GM15510 (cell line): Measurements from ENCODE around the gene TUSC2.

Experiments
- POLR2A ChIP-seq: IDR thresholded peaks from 3 replicates; pipeline ENCODE4 v1.6.1; 2011; ENCODE audit warnings: borderline replicate concordance; ENCODE audit not compliant: insufficient read length; ENCODE audit errors: extremely low read depth

The TUSC2 gene

DNA sequence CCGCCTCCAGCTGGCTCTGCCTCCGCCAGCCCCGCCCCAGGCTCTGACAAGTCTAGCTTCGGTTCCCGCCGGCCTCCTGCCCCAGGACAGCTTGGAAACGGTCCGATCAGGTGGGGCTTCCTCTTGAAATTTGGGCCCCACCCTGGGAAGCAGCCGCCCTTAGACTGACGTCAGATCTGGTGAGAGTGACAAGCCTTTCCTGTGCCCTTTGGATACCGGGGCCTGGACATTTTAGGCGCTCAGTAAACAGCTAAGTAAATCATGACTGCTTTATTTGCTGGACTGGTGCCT is 28.4 kb downstream of the TUSC2 start:
- no peak for TF ChIP-seq POLR2A

DNA sequence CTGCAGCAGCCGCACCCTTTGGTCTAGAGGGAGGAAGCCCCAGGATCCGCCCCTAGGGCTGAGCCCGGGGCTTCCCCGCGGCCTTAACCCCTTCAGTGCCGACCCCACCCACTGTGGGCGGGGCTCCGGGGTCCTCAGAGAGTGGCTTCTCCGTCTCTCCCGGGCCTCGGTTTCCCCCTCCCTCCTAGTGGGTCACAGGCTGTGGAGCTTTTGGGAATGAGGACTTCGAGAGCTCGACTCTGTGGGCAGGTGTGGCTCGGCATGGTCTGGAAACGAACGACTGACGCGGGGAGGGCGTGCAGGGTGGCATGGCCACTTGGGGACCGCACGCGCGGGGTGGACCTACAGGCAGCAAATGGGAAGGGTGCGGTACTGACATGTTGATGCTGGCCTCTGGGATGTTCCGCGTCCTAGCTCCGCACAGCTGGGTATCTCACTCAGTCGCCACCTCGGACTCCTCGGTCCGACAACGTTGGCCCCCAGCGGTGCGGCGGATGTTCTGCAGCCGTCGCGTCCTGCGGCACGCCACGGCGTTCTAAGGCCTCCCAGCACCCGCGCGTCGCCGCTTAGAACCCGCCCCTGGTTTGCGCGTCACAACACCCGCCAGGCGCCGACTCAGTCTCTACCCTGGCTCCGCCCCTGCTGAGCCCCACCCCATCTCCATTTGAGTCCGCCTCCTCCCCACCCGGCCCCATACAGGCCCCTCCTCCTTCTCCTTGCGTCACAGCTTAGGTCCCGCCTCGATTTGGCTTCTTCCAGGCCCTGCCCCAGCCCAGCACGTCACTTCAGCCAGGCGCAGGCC is 29.0 kb downstream of the TUSC2 start, which contains the start of the genes HYAL3 and NAA80:
Gene HYAL3, minus strand, starts transcription at position 570 of the 802 bp plus-strand sequence. CDS start 3,803 bp downstream, outside the sequence.
Gene NAA80, minus strand, starts transcription at position 570 of the 802 bp plus-strand sequence. CDS start 1,942 bp downstream, outside the sequence.
- peak; percentile 93 for TF ChIP-seq POLR2A

DNA sequence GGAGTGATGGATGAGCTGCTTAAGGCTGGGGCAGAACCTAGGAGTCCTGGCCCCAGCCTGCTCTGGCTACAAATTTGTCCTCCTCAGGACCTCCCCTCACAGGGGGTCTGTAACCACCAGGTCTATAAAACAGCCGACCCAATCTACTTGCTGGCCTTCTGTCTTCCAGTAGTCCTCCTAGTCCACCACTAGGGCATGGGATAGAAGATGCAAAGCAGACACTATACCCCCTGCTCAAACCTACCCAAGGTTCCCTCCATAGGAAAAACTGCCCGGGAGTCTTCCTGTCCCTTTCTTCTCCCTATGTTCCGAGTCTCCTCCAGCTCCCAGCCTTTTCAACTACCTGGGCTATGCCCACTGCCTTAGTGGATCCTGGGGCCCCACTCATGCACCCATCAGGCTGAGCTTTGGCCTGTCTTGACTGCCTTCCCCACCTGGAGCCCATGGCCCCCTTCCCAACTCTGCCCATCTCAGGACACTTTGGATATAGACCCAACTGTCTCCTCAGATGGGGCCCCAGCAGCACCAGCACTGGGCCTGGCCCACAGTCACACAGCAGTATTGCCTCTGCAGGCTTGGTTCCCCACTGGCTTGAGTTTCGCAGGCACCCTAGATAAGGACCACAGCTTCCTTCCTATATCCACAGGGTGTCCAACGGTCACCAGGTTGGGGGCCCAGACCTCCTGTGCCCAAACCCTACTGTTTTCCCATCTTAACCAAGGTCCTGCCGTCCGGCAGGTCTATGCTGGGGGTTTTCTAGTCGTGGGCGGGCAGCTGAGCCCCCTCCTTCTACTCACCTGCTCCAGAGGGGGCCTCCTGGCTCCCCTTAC is 29.9 kb downstream of the TUSC2 start:
- TF ChIP-seq POLR2A: no peak

DNA sequence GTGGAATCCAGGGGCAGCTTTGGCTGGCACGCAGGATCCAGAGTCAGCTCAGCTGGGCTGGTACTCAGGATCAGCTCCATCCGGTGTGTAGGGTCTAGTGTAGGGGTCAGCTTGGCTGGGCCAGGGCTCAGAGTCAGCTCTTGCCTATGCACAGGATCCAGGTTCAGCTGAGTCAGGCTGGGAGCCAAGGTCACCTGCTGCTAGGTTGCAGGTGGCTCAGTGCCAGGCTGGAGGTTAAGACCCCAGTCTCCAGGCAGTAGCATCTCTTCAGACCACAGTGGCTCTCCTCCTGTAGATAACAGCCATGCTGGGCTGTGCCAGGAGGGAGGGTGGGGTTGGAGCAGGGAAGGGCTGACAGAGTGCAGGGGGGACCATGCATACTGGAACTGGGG is 30.6 kb downstream of the TUSC2 start:
- no peak for TF ChIP-seq POLR2A

DNA sequence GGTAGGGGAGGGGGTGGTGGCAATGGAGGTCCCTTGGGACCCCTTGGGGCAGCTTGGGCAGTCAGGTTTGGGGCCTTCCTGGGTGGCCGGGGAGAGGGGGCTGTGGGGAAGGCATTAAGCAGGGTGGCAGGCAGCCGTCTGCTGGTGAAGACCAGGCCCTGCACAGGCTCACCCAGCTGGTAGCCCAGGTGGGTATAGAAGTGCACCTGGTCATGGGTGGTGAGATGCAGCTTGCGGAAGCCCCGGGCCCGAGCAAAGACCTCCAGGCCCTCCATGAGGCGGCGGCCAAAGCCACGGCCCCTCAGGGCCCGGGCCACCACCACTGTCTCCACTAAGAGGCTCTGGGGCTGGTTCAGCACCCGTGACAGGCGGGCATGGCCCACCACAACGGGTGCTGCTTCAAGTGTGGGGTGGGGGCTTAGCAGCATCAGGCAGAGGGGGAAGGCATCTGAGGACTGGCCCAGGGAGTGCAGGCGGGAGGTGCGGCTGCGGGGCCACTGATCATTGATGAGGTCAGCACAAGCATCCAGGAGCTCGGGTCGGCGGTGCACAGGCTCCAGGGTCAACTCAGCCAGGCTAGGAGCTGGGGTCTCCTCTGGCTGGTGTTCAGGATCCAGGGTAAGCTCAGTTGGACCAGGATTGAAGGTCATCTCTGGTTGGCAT is 31.2 kb downstream of the TUSC2 start:
- TF ChIP-seq POLR2A: no peak

DNA sequence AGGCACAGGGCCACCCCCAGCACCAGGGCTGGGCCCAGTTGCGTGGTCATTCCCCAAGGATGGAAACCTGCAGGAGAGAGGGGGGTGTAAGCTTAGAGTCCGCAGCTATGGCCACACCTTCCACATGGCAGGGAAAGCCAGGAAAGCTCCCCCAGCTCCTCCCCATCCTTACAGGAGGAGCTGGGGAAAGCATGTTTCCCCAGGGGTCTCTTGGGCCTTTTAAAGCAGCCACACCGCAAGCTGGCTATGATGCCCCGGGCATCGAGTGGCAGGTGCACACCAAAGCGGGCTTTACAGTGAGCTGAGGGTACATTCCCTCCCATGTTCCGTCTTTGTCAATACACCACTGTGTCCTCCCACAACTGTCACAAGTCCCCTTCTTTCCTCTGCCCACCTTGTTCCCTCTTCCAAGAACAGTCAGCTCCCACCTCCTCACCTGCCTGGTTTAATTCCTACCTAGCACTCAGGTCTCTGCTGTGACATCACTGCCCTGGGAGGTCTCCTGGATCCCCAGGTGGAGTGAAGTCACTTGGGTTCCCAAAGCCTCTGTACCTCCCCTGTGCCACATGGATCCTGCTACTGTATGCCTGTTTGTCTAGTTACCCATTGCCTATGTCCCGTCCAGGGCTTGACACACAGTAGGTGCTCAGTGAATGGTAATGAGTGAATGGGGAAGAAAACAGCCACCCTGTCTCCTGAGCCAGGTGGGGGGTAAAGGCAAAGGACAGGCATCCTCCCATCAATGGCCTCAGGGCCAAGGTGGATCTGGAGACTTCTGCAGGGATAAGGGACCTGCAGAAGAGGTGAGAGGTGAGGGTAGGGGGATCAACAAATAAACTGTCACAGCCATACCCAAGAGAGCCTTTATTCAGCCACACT is 32.2 kb downstream of the TUSC2 start:
- TF ChIP-seq POLR2A: no peak

DNA sequence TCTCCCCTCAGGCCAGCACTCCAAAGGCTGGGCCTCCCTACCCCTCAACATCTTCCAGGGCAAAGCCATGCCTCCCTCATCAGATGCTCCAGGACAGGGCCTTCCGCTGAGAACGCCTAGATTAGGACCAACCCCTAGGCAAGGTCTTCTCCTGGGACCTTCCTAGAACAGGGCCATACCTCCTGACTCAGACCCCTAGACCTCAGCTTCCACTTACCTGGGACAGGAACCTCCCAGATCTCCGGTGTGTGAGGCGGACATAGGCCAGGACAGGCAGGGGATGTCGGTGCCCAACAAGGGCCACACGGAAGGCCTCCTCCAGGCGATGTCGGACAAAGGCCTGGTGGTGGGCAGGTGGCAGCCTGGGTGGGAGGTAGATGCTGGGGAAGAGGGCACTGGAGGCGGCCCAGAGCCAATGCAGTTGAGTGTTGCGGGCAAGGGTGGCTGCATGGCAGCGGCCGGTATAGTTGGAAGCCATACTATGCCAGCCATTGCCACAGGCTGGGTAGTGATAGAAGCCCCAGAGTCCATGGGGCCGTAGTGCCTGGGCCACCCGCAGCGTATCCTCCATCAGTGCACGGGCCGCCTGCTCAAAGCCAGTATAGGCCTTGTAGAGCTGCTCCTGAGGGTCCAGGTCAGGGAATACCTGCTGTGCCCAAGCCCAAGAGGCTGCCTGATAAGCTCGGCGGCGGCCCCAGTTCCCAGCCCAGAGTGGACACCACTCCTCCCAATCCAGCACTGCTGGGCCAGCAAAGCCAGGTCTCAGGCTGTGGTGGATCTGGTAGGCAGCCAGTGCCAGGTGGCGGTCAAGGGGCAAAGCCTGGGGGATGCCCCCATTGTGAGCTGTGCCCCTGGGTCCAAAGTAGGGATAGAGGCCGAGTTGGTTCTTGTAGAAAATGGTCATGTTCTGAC is 33.3 kb downstream of the TUSC2 start:
- no peak for TF ChIP-seq POLR2A

DNA sequence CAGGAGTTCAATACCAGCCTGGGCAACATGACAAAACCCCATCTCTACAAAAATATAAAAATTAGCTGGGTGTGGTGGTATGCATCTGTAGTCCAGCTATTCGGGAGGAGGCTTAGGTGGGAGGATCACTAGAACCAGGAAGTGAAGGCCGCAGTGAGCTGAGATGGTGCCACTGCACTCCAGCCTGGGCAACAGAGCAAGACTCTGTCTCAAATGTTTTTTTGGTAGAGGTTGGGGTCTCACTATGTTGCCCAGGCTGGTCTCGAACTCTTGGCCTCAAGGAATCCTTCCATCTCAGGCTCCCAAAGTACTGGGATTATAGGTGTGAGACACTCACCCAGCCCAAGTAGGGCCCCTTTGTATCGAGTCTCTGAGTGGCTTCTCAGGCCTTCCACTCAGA is 33.9 kb downstream of the TUSC2 start:
- TF ChIP-seq POLR2A: no peak

DNA sequence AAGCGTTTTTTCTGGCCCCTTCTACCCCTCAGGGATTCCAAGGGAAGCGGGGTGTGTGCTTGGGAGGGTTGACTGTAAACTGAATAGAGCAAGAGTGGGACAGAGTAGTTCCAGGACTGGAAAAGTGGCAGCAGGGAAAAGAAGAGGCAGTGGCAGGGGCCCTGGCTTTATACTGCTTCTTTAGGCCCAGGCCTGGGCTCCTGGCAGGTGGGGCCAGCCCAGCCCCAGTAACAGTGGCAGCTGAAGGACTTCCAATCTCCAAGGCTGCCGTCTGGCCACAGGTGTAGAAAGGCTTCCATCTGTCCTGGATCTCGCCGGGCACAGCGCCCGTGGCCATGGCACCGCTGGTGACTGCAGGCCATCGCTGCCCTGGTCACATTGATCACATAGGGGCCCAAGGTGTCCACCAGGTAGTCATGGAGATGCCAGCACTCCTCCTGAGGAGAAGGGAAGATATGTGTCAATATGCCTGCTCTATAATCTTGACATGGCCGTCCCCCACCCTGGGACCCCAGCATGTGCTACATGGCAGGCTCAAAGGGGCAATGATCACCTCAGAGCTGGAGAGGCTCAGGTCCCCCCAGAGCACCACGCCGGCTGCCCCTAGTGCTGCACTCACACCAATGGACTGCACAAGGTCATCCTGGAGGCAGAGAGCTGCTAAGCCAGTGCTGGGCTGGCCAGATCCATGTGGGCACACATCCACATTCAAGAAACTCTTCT is 34.8 kb downstream of the TUSC2 start:
- no peak for TF ChIP-seq POLR2A

DNA sequence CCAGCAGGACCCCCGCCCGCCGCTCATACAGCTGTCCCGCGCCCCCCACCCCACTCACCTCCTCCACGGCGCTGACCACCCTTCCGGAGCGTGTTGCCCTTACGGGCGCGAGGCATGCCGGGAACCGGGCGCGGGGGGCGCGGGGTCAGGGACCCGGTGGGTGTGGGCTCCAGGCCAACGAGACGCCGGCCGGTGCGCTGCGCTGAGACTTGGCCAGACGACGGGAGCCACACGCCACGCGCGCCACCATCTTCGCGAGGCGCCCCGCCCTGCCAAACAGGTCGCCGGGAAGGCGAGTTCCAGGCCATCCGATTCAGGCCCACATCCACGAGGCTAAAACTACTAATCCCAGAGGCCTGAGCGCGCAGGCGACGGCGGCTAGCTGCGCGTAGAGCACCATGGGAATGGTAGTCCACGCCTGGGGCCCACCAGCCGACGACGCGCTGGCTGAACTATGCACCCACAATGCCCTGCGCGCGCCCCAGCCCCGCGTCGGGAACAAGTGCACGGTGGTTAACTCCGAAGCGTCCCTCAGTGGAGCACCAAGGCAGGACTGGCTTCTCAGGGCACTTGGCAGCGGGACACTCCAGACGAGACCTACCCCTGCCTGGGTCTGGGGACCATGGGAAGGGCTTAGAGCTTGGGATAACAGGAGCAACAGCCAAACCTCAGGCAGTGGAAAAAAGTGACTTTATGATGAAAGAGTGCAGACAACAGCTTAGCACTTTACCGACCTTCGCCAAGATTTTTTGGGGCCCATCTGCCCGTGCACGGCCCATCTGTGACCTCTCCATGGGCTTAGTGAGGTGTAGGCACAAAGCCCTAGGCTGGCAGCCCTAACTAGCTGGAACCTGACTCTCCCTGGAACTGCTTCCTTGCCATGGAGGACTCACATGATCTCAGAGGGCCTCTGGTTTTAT is 35.6 kb downstream of the TUSC2 start, which contains the start of gene IFRD2:
Gene IFRD2, minus strand, starts transcription at position 271 of the 920 bp plus-strand sequence. Its CDS starts 155 bp downstream, at position 116.
- peak; percentile 59 for TF ChIP-seq POLR2A

DNA sequence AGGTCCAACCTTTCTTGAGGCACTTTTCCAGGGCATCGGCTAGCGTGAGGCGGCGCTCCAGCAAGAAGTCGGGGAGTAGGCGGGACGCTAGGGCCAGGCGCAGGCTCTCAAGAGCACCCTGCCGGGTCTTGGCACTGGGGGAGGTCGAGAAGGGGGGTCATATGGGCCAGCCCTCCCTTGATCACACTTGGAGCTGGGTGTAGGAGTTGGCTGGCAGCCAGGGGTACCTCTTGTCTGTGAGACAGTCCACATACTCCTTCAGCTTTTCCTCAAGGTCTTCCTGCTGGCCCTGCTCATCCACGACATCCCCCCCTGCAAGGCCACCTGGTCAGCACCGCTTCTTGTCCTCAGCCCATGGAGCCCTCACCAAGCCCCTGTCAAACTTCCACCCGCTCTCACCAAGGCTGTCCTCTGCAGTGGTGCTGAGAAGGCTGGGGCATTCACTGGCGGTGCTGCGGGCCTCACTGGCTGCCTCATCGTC is 37.8 kb downstream of the TUSC2 start:
- no peak for TF ChIP-seq POLR2A

DNA sequence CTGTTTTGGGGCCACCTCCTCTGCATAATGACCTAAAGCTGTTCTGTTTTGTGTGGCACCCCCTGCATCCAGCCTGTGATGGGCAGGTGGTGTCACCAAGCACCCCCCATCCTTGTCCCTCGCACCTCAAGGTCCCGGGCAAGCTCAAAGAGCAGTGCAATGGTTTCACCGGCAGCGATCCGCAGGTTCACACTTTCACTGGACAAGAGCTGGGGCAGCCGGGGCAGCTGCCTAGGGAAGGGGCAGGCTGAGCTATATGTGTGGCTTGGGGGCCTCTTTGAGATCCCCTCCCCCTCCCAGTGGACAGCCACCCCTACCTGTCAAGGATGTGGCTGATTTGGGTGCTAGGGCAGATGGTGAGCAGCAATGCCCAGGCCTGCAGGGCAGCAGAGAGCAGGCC is 38.9 kb downstream of the TUSC2 start:
- TF ChIP-seq POLR2A: no peak

DNA sequence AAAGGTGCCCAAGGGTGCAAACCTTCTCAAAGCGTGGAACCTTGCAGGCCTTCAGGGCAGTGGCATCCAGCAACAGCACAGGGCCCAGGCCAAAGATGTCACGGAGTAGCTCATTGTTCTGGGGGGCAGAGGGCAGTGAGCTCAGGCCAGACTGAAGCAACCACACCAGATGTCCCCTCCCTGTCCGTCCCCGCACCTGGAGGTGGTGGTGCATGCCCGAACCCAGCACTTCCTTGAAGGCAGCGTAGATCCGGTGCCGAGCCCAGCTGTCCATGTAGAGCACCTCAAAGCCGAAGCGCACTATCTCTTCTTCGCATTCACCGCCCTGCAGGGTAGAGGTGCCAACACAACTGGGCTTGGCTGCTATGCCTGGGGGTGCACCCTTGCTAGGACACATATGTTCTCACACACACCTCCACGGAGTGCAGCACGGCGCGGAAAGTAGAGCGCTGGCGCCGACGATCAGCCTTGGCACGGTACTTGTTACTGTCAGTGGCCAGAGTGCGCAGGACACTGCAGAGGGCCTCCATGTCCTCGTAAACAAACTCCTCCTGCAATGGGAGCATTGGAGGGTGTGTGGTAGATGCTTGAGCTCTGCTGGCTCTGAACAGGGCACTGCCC is 39.5 kb downstream of the TUSC2 start:
- no peak for TF ChIP-seq POLR2A
